ENCODE data around the gene MAMDC2.

Gene MAMDC2

DNA sequence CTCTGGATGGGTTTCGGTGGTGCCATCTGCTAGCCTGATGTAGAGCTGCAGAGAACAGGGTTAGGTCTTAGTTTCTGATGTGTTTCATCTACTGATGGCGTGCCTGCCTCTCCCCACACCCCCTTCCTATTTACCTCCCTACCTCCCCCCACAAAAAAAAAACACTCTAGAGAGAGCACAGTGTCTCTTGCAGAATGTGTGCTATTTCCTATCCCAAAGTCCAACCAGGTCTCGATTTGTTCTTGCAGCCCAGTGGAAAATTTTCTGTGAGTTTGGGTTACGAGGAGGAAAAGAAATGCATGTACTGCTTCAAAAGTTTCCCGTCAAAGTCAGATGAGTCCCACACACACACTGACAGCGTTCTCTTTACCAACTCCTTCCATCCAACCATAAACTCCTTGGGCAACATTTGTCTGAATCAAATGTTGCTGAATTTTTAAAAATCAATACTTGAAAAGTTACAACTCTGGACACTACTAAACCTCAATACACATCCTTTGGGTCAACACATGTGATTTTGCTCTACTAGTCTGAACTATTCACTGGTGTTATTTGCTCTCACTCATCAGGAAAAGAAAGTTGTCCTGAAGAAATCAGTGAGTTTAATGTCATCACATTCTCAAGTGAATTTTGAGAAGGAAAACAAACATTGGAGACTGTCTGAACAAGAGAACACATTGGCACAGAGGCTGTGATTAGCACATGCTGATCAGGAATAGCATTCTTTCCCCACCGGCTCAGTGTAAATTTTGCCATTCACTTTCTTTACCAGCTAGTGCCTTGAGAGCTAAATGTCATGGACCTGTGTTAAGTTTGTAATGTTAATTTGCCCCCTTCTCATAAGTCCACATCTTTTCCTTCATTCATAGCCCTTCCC lies 84.1 kb downstream of the MAMDC2 start:
- no peak overlapping the region for H3K4me3 ChIP-seq (ENCODE audit: low read depth, low read length)
- ChIA-PET CTCF (interaction anchor here (0.7 to 14.5 kb wide), 3 partner anchors 8 to 474 kb away, joined by 3 to 126 read pairs (median 3); no protein-coding TSS in a partner anchor), POLR2A (no interaction called here)
- DNase-seq (ENCODE audit: low read depth, low spot score) = no peak
- TF ChIP-seq, protein P1, sequence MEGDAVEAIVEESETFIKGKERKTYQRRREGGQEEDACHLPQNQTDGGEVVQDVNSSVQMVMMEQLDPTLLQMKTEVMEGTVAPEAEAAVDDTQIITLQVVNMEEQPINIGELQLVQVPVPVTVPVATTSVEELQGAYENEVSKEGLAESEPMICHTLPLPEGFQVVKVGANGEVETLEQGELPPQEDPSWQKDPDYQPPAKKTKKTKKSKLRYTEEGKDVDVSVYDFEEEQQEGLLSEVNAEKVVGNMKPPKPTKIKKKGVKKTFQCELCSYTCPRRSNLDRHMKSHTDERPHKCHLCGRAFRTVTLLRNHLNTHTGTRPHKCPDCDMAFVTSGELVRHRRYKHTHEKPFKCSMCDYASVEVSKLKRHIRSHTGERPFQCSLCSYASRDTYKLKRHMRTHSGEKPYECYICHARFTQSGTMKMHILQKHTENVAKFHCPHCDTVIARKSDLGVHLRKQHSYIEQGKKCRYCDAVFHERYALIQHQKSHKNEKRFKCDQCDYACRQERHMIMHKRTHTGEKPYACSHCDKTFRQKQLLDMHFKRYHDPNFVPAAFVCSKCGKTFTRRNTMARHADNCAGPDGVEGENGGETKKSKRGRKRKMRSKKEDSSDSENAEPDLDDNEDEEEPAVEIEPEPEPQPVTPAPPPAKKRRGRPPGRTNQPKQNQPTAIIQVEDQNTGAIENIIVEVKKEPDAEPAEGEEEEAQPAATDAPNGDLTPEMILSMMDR (IDR thresholded peaks at IDR 0.05; ENCODE audit: insufficient read depth, low read length, missing control alignments) = no peak

DNA sequence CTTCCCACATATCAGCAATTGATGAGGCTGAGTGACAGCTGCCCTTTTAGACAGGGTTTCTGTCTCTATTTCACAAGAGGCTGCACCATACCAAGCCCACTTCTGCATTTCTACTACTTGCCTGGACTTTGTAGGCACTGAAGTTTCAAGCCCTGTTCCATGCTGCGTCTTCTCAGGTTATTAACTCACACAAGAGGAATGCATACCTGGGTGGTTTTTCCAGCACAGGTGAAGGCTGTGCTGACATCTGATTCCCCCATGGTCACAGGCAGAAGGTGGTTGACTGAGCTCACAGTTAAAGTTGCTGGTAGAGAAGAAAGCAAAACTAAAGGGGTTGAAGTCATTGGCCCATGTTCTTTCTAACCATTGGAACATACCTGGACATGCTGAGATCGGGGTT lies 86.6 kb downstream of the MAMDC2 start:
- no peak for DNase-seq (ENCODE audit: low read depth, low spot score)
- no peak overlapping the region for H3K4me3 ChIP-seq (ENCODE audit: low read depth, low read length)
- ChIA-PET POLR2A (no interaction called here), CTCF (interaction anchor here (1.0 to 14.5 kb wide), 2 partner anchors 19 to 344 kb away, joined by 5 to 126 read pairs; no protein-coding TSS in a partner anchor)
- TF ChIP-seq, protein P1 (IDR thresholded peaks at IDR 0.05; ENCODE audit: insufficient read depth, low read length, missing control alignments) = no peak

DNA sequence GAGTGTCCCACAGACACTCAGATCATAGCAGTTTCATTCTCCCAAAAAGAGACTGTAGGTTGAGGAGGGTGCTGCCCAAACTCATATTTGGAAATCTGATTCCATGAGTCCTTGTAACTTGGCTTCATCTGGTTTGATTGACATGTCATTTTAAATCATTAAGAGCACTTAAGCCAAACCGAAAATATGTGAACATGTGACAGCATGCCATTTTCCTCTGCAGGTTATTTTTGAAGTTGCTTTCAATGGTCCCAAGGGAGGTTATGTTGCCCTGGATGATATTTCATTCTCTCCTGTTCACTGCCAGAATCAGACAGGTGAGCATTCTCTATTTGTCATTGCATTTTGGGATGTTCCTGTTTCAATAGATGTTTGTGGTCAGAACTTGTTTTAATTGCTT lies 87.6 kb downstream of the MAMDC2 start:
- ChIA-PET CTCF (interaction anchor here (1.5 to 14.5 kb wide), 2 partner anchors 9 to 20 kb away, joined by 4 to 126 read pairs; no protein-coding TSS in a partner anchor), POLR2A (no interaction called here)
- TF ChIP-seq, protein P1 (IDR thresholded peaks at IDR 0.05; ENCODE audit: insufficient read depth, low read length, missing control alignments) = no peak
- no peak for DNase-seq (ENCODE audit: low read depth, low spot score)
- no peak overlapping the region for H3K4me3 ChIP-seq (ENCODE audit: low read depth, low read length)

DNA sequence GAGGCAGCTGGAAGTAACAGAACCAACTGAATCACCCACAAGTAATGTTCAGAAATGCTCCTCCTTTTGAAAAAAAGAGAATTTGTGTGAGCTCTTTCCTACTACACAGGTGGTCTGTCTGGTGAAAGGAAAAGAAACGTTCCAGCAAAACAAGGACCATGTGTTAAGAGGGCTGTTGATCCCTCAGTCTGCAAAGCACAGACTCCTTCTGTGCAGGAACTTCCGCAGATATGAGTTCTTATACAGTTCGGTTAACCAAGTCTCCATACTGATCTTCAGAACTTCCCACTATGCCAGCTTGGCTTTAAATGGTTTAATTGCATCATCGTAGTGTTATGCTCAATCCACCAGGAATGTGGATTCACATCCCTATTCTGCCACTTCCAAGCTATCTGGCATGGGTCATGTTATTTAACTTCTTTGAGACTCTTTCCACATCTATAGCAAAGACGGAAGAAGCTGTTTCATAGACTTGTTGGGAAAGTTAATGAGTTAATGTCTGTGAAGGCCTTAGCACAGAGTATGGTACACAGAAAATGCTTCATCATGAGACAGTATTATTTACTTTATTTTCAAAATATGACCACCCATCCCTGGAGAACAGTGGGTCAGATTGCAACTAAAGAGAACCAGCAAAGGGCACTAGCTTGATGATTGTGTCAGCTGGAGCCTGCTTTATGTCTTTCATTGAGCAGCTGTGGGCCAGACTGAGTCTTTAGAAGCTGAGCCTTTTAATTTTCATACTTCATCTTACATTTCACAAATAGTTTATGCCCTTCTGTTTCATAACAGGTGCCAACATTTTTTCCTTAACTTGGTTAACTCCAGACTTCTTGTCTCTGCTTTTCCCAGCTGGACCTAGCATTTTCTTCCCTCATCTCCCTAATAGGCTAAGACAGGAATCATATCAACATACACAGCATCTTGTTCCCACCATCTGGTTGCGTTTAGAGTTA lies 89.9 kb downstream of the MAMDC2 start:
- POLR2A ChIA-PET = interaction anchor here (1.3 kb wide), 1 partner anchor 13 kb away, joined by 5 read pairs; no protein-coding TSS in a partner anchor
- no peak overlapping the region for H3K4me3 ChIP-seq (ENCODE audit: low read depth, low read length)
- TF ChIP-seq, protein P1 (IDR thresholded peaks at IDR 0.05; ENCODE audit: insufficient read depth, low read length, missing control alignments) = no peak
- DNase-seq (ENCODE audit: low read depth, low spot score) = no peak
- CTCF ChIA-PET = interaction anchor here (0.8 to 4.9 kb wide), 8 partner anchors 9 to 242 kb away, joined by 3 to 43 read pairs (median 5); no protein-coding TSS in a partner anchor

DNA sequence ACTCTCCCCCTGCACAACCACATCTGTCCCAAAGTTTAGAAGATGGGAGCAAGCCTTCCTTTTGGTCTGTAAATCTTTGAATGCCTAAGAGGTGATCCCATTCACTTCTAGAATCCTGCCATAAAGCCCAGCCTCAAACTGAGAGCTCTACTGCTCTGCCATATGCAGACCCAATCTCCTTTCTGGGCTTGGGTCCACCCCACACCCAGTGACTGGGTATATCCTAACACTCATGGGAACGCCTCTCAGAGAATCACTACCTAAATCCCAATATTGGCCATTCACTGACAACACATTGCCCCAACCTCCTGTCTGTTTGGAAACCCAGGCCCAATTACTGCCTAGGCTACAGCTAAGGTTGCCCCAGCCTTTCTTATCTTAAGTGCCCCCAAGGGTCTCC lies 90.7 kb downstream of the MAMDC2 start:
- no peak for DNase-seq (ENCODE audit: low read depth, low spot score)
- POLR2A ChIA-PET = no interaction called here
- CTCF ChIA-PET = interaction anchor here (1.2 to 4.9 kb wide), 8 partner anchors 10 to 243 kb away, joined by 3 to 43 read pairs (median 6); no protein-coding TSS in a partner anchor
- TF ChIP-seq, protein P1 (IDR thresholded peaks at IDR 0.05; ENCODE audit: insufficient read depth, low read length, missing control alignments) = no peak
- H3K4me3 ChIP-seq (ENCODE audit: low read depth, low read length) = no peak overlapping the region

Data from AG04449 (cell line).